ENCODE measurements around the gene KCNQ1OT1. TPM values are rescaled to one million over a fixed set of nuclear protein-coding genes. Genes with fewer than 3 reads are reported as not detected.

The KCNQ1OT1 gene
- polyA plus RNA-seq, 1 of the 3 experiments (the other 2 are of a cell fraction) = 0.03 TPM

GRCh38 chr11:2584812-2585565 lies 114.8 kb downstream of the KCNQ1OT1 start (continued):
- TF ChIP-seq MAX (IDR thresholded peaks at IDR 0.05; ENCODE audit: low read depth) = no peak
- TF ChIP-seq CTCF (IDR thresholded peaks at IDR 0.05) = no peak
- no peak for TF ChIP-seq RXRA (IDR thresholded peaks at IDR 0.05; ENCODE audit: borderline replicate concordance, low read depth)

GRCh38 chr11:2584434-2584811 lies 115.4 kb downstream of the KCNQ1OT1 start:
- DNase-seq = no peak
- TF ChIP-seq ZBTB33 (IDR thresholded peaks at IDR 0.05; ENCODE audit: borderline replicate concordance, low read depth) (no peak), TAF1 (IDR thresholded peaks at IDR 0.05; ENCODE audit: borderline replicate concordance, low read depth, low read length) (no peak), USF2 (IDR thresholded peaks at IDR 0.05; ENCODE audit: borderline replicate concordance, low read depth, low read length) (no peak), ELF1 (IDR thresholded peaks at IDR 0.05) (no peak), GATA2 (CRISPR knock-in tag; IDR thresholded peaks at IDR 0.05) (no peak), JUND (IDR thresholded peaks at IDR 0.05) (no peak), MEF2A (IDR thresholded peaks at IDR 0.05; ENCODE audit: borderline replicate concordance, low read depth) (no peak), EP300 (IDR thresholded peaks at IDR 0.05; ENCODE audit: borderline replicate concordance in 1 of 2, low read depth in 1 of 2, low read length in 1 of 2) (no peak), SIN3A (IDR thresholded peaks at IDR 0.05; ENCODE audit: borderline replicate concordance, low read depth, low read length) (no peak), NFIC (IDR thresholded peaks at IDR 0.05; ENCODE audit: borderline replicate concordance) (no peak), POLR2AphosphoS5 (IDR thresholded peaks at IDR 0.05; ENCODE audit: low read depth, low read length) (no peak), REST (IDR thresholded peaks at IDR 0.05; ENCODE audit: low read depth, low read length) (no peak), IRF3 (IDR thresholded peaks at IDR 0.05; ENCODE audit: low read depth, low read length) (no peak), RFX5 (IDR thresholded peaks at IDR 0.05; ENCODE audit: low read length) (no peak), TCF12 (IDR thresholded peaks at IDR 0.05) (no peak), FOXJ3 (CRISPR knock-in tag; IDR thresholded peaks at IDR 0.05) (no peak), RAD21 (IDR thresholded peaks at IDR 0.05; ENCODE audit: low read length) (no peak), USF1 (IDR thresholded peaks at IDR 0.05; ENCODE audit: borderline replicate concordance, low read depth) (no peak)

More at GRCh38 chr11:2584434-2584811, 115.4 kb downstream of the KCNQ1OT1 start:
- H3K27ac ChIP-seq (ENCODE audit: low read depth in 2 of 2, low read length in 1 of 2) = no peak overlapping the region
- H3K4me1 ChIP-seq (ENCODE audit: control insufficient read depth in 1 of 2, insufficient read depth in 2 of 2, low read depth in 1 of 2, low read length in 1 of 2) = peaks cover 0 to 58% of the 10 kb centered on the region in 2 experiments; a peak in 1 of 4 replicates
- no peaks in the 10 kb centered on the region for H3K36me3 ChIP-seq (replicated peaks in 1 of 2; ENCODE audit: control insufficient read depth in 1 of 2, insufficient read depth in 2 of 2, low read length in 1 of 2)
- no peak overlapping the region for H3K4me3 ChIP-seq (ENCODE audit: low read depth in 2 of 2, low read length in 1 of 2)
- 56% methylated on average over 4 of the region's 4 CpGs for WGBS (ENCODE audit: low lambda C conversion rate)
- H3K9me2 ChIP-seq = no peaks in the 10 kb centered on the region
- H3K9ac ChIP-seq = no peak overlapping the region
- no peaks in the 10 kb centered on the region for H3K9me3 ChIP-seq
- no peak overlapping the region for H2AFZ ChIP-seq (ENCODE audit: low read depth)
- H3K27me3 ChIP-seq (ENCODE audit: insufficient read depth) = no peaks in the 10 kb centered on the region
- no peaks in the 10 kb centered on the region for H3F3A ChIP-seq (replicated peaks; ENCODE audit: insufficient read depth)
- H3K4me2 ChIP-seq = no peak overlapping the region
- ChIA-PET POLR2A (no interaction called here), CTCF (no interaction called here)
- H4K20me1 ChIP-seq (ENCODE audit: insufficient read depth) = no peaks in the 10 kb centered on the region
- H3K79me2 ChIP-seq (ENCODE audit: insufficient read depth) = no peaks in the 10 kb centered on the region

Measured in SK-N-SH (cell line).